HepG2 (cell line): ENCODE measurements around the gene DPH7. TPM values are rescaled to one million over a fixed set of nuclear protein-coding genes. Genes with fewer than 3 reads are reported as not detected.
A peak's percentile ranks its signal among the peaks of the same experiment; 100 is the strongest.

Experiments
- ATAC-seq: fragments of 200-7000 bp; cut with Tn5 transposase; 3 replicates; pipeline ENCODE4 v1.9.1; 2020; ENCODE audit warnings: mild to moderate bottlenecking, moderate library complexity
- Bru-seq: library from RNA; stranded (reverse); fragments of 400-500 nt; gene quantifications from one replicate; lab custom pipeline; 2021; lab: Mats Ljungman, UMichigan
- BruChase-seq, 2 experiments: library from RNA; stranded (reverse); fragments of 400-500 nt; gene quantifications; one replicate each; lab custom pipeline; 2021; lab: Mats Ljungman, UMichigan
- BruUV-seq: library from RNA; stranded (reverse); fragments of 400-500 nt; replicated peaks from 2 replicates; lab custom pipeline; 2021; lab: Mats Ljungman, UMichigan
- CTCF ChIA-PET: fragments of 300-600 bp; formaldehyde crosslinking; extraction: SDS; loops from one replicate; lab custom pipeline; 2021; ENCODE audit warnings: low total read pairs, inconsistent platforms, low intra/inter-chr PET ratio; lab: Yijun Ruan, JAX
- POLR2A ChIA-PET: fragments of 350-600 bp; sonication (Branson Sonifier 250); formaldehyde crosslinking; loops from one replicate; lab custom pipeline; 2020; ENCODE audit warnings: antibody characterized with exemption, inconsistent platforms; lab: Yijun Ruan, JAX
- DNase-seq: peaks from one replicate; pipeline ENCODE4 v3.0.0-alpha.2; 2015; ENCODE audit warnings: low spot score
- FAIRE-seq: peaks from 3 replicates; lab custom pipeline; 2011; peaks lifted over from hg19 to GRCh38; lab: Jason Lieb, UNC
- H2AFZ ChIP-seq: one replicate; pipeline ENCODE4 v1.6.1; 2011; ENCODE audit warnings: low read length, inconsistent platforms
- H3K27ac ChIP-seq: fragments of 300-600 bp; 3 replicates; pipeline ENCODE4 v1.8.0; 2011; ENCODE audit warnings: mixed run types, mild to moderate bottlenecking, mixed read lengths, low read length, inconsistent platforms; ENCODE audit not compliant: insufficient read depth; ENCODE audit errors: extremely low read length
- H3K27me3 ChIP-seq, 2 experiments: fragments of 200-600 bp in 1 of 2; 2 replicates in 1 of 2; 3 replicates in 1 of 2; pipeline versions ENCODE4 v1.6.0 to v1.8.0; 2011; ENCODE audit warnings: low read length in 2 of 2, mild to moderate bottlenecking in 2 of 2, moderate library complexity in 2 of 2, inconsistent platforms in 1 of 2; ENCODE audit not compliant: insufficient read depth in 2 of 2, control insufficient read depth in 1 of 2
- H3K36me3 ChIP-seq, 2 experiments: fragments of 200-600 bp in 1 of 2; replicated peaks in 1 of 2; 2 replicates in 1 of 2; 3 replicates in 1 of 2; pipeline versions ENCODE4 v1.5.1 to v1.8.0; 2011; ENCODE audit warnings: low read length in 2 of 2, inconsistent platforms in 1 of 2; ENCODE audit not compliant: insufficient read depth in 2 of 2, control insufficient read depth in 1 of 2
- H3K4me1 ChIP-seq: 2 replicates; pipeline ENCODE4 v1.5.1; 2012; ENCODE audit warnings: low read length, inconsistent platforms; ENCODE audit not compliant: insufficient read depth
- H3K4me2 ChIP-seq: 2 replicates; pipeline ENCODE4 v1.6.0; 2011; ENCODE audit warnings: low read depth, low read length, inconsistent platforms
- H3K4me3 ChIP-seq, 3 experiments: fragments of 200-600 bp in 1 of 3; sonication (generic), shearing (Covaris generic) in 1 of 3; replicated peaks in 1 of 3; 2 replicates each; pipeline ENCODE4 v1.5.1; 2011 to 2016; ENCODE audit warnings: low read length in 3 of 3, inconsistent platforms in 2 of 3, low read depth in 2 of 3, mild to moderate bottlenecking in 2 of 3, control low read depth in 1 of 3, mixed read lengths in 1 of 3; ENCODE audit not compliant: insufficient read depth in 1 of 3
- H3K79me2 ChIP-seq: one replicate; pipeline ENCODE4 v1.6.1; 2011; ENCODE audit warnings: low read length, inconsistent platforms; ENCODE audit not compliant: insufficient read depth
- H3K9ac ChIP-seq: 2 replicates; pipeline ENCODE4 v1.6.0; 2011; ENCODE audit warnings: mild to moderate bottlenecking, low read depth, low read length, inconsistent platforms; ENCODE audit not compliant: insufficient read depth
- H3K9me3 ChIP-seq: 2 replicates; pipeline ENCODE4 v1.5.1; 2012; ENCODE audit warnings: mild to moderate bottlenecking, low read length
- H4K20me1 ChIP-seq: 2 replicates; pipeline ENCODE4 v1.6.0; 2011; ENCODE audit warnings: inconsistent platforms, mild to moderate bottlenecking, low read length, moderate library complexity; ENCODE audit not compliant: insufficient read depth
- AKNA ChIP-seq: sonication (generic); formaldehyde crosslinking; IDR thresholded peaks from 2 replicates; pipeline ENCODE4 v1.4.0; 2020; ENCODE audit warnings: missing genetic modification reagents, borderline replicate concordance
- ATF5 ChIP-seq: sonication (generic); formaldehyde crosslinking; IDR thresholded peaks from 2 replicates; pipeline ENCODE4 v1.4.0; 2020; ENCODE audit warnings: mild to moderate bottlenecking, low read depth, missing genetic modification reagents
- DNMT1 ChIP-seq: sonication (generic); formaldehyde crosslinking; IDR thresholded peaks from 2 replicates; pipeline ENCODE4 v1.5.1; 2020; ENCODE audit warnings: mild to moderate bottlenecking, missing genetic modification reagents
- HNRNPUL1 ChIP-seq: fragments of 200-400 bp; formaldehyde crosslinking; IDR thresholded peaks from 2 replicates; pipeline ENCODE4 v1.6.1; 2017; ENCODE audit warnings: low read depth, mild to moderate bottlenecking, low read length, moderate library complexity
- KDM3A ChIP-seq: IDR thresholded peaks from 2 replicates; pipeline ENCODE4 v1.6.1; 2018; ENCODE audit warnings: low read depth, missing compliant biosample characterization
- PRDM4 ChIP-seq: sonication (generic); formaldehyde crosslinking; IDR thresholded peaks from 2 replicates; pipeline ENCODE4 v1.9.0; 2021; ENCODE audit warnings: missing genetic modification reagents, borderline replicate concordance
- ZNF33A ChIP-seq: sonication (generic); formaldehyde crosslinking; IDR thresholded peaks from 2 replicates; pipeline ENCODE4 v1.5.1; 2020; ENCODE audit warnings: missing genetic modification reagents, mild to moderate bottlenecking, moderate library complexity, borderline replicate concordance
- WGBS: methylation state at CpG from one replicate; pipeline ENCODE4 v1.1.6; 2017; ENCODE audit warnings: low lambda C conversion rate; 5-methylcytosine and 5-hydroxymethylcytosine counted together
- in situ Hi-C: cut with HindIII; loops from 2 replicates; pipeline ENCODE4 v1.10.0; 2017; ENCODE audit warnings: low pct_unique_long_range_greater_than_20kb; ENCODE audit not compliant: extremely low pct_ligation_motif_present
- intact Hi-C: fragments of 100-400 bp; cut with micrococcal nuclease; formaldehyde crosslinking; loops from one replicate; pipeline ENCODE4 v1.10.0; 2022; ENCODE audit not compliant: unreplicated experiment
- long read RNA-seq, 2 experiments: library from RNA in 1 of 2; library from polyadenylated mRNA in 1 of 2; stranded (forward) in 1 of 2; unstranded in 1 of 2; transcript quantifications; one replicate each; pipeline ENCODE4 v2.0.0, GENCODE V29; 2019 to 2022
- polyA minus RNA-seq, 3 experiments: library from RNA; depleted of rRNA, polyadenylated mRNA; stranded (reverse); fragments of >200 nt; gene quantifications; 2 replicates each; pipeline ENCODE4 v1.2.3, GENCODE V29; 2011; ENCODE audit warnings: low replicate concordance in 1 of 3
- polyA plus RNA-seq, 8 experiments: library from polyadenylated mRNA; depleted of rRNA in 3 of 8; stranded (reverse) in 7 of 8; unstranded in 1 of 8; fragments of >200 nt; fragmentation: Illumina TruSeq in 4 of 8; extraction: Trizol in 4 of 8; gene quantifications; 2 replicates each; pipeline versions ENCODE4 v1.2.1 to v1.2.3, GENCODE V29; 2011 to 2016; ENCODE audit warnings: low read depth in 4 of 8, missing spikeins in 1 of 8, mixed read lengths in 1 of 8; ENCODE audit not compliant: insufficient read depth in 1 of 8
- total RNA-seq, 5 experiments: library from RNA; depleted of rRNA; stranded (reverse); fragments of >200 nt; fragmentation: Illumina TruSeq; extraction: Trizol; gene quantifications; 2 replicates each; pipeline ENCODE4 v1.2.3, GENCODE V29; 2016; ENCODE audit warnings: low read depth in 1 of 5

The DPH7 gene
- total RNA-seq (2016; rRNA removed; fragmentation: Illumina TruSeq; extraction: Trizol) (22.6 and 31.6 TPM in 2 replicates), polyA plus RNA-seq (2011; rRNA removed) (27.6 and 36.9 TPM in 2 replicates), polyA minus RNA-seq (2011; rRNA and poly(A)+ RNA removed; ENCODE audit: low replicate concordance) (13.7 and 46.0 TPM in 2 replicates), Bru-seq, nascent RNA (percentile 63 among the genes with signal in this experiment), BruChase-seq, experiment 1, labeled RNA remaining after a 6-hour chase (percentile 78 among the genes with signal in this experiment), BruChase-seq, experiment 2, labeled RNA remaining after a 2-hour chase (percentile 81 among the genes with signal in this experiment)
- 23.7 and 28.0 TPM in 2 replicates for total RNA-seq (2016; cell fraction: cytosol; rRNA removed; fragmentation: Illumina TruSeq; extraction: Trizol; ENCODE audit: low read depth)
- 21.4 and 31.8 TPM in 2 replicates for total RNA-seq (2016; cell fraction: insoluble cytoplasmic fraction; rRNA removed; fragmentation: Illumina TruSeq; extraction: Trizol)
- 27.7 and 31.4 TPM in 2 replicates for total RNA-seq (2016; cell fraction: membrane; rRNA removed; fragmentation: Illumina TruSeq; extraction: Trizol)
- 34.5 and 40.2 TPM in 2 replicates for total RNA-seq (2016; cell fraction: nucleus; rRNA removed; fragmentation: Illumina TruSeq; extraction: Trizol)
- polyA plus RNA-seq (2011; cell fraction: cytosol; rRNA removed), result 15.3 and 20.0 TPM in 2 replicates
- polyA plus RNA-seq (2011; cell fraction: nucleus; rRNA removed), result 128 and 151 TPM in 2 replicates
- polyA plus RNA-seq (2012), result 15.1 and 23.7 TPM in 2 replicates
- 12.4 and 19.6 TPM in 2 replicates for polyA plus RNA-seq (2016; cell fraction: cytosol; fragmentation: Illumina TruSeq; extraction: Trizol; ENCODE audit: low read depth)
- 16.4 and 19.1 TPM in 2 replicates for polyA plus RNA-seq (2016; cell fraction: insoluble cytoplasmic fraction; fragmentation: Illumina TruSeq; extraction: Trizol; ENCODE audit: low read depth)
- 18.6 and 24.9 TPM in 2 replicates for polyA plus RNA-seq (2016; cell fraction: membrane; fragmentation: Illumina TruSeq; extraction: Trizol; ENCODE audit: low read depth)
- polyA plus RNA-seq (2016; cell fraction: nucleus; fragmentation: Illumina TruSeq; extraction: Trizol; ENCODE audit: insufficient read depth, low read depth), result 78.6 and 82.4 TPM in 2 replicates
- 4.0 and 7.5 TPM in 2 replicates for polyA minus RNA-seq (2011; cell fraction: cytosol; rRNA and poly(A)+ RNA removed)
- polyA minus RNA-seq (2011; cell fraction: nucleus; rRNA and poly(A)+ RNA removed), result 27.8 and 33.3 TPM in 2 replicates
- long read RNA-seq, experiment 1, transcript DPH7-201 (9 exons, 1,847 nt), result major isoform, 9 of 31 reads
- long read RNA-seq, experiment 1, partial matches to known transcripts, result 2 of 31 reads
- long read RNA-seq, experiment 1, other reads (novel, unspliced or antisense), result 20 of 31 reads
- long read RNA-seq, experiment 2, partial matches to known transcripts, result 1 of 15 reads
- long read RNA-seq, experiment 2, other reads (novel, unspliced or antisense), result 12 of 15 reads

GRCh38 chr9:137578518-137579258 lies at the start of gene DPH7:
Gene DPH7, minus strand, starts transcription at chr9:137578925. Its CDS starts 148 bp downstream, at chr9:137578777.
- peak; percentile 15 for FAIRE-seq
- CTCF ChIA-PET, result interaction anchor here (1.6 kb wide), 1 partner anchor 19 kb away, joined by 3 read pairs; no protein-coding TSS in a partner anchor
- TF ChIP-seq AKNA (CRISPR knock-in tag) (0 out of 2 replicates have a peak, but pooled peaks have one; percentile 23), DNMT1 (CRISPR knock-in tag) (peak; percentile 98), ZNF33A (CRISPR knock-in tag) (no peak; the same call in 1 of the 2 replicates), ATF5 (CRISPR knock-in tag) (no peak), HNRNPUL1 (no peak), PRDM4 (no peak), KDM3A (CRISPR knock-in tag) (peak; percentile 81)

More at GRCh38 chr9:137578518-137579258, at the start of gene DPH7:
- peak within 1 kb of the TSS; percentile 81 for H3K4me2 ChIP-seq
- intact Hi-C loops, result loop anchor here (1.0 kb wide), 1 partner anchor 27 kb away; the partner anchor contains the start of gene ARRDC1
- H3K27ac ChIP-seq, result peak within 1 kb of the TSS; percentile 86
- peaks cover 19 to 51% of the 10 kb centered on the region in 2 experiments; a peak in 4 of 5 replicates for H3K36me3 ChIP-seq
- peaks cover 30% of the 10 kb centered on the region for H3K4me1 ChIP-seq
- BruUV-seq, result no TSS peak
- no peak within 1 kb of the TSS for H2AFZ ChIP-seq
- H3K9me3 ChIP-seq, result no peaks in the 10 kb centered on the region
- ATAC-seq (peak; percentile 95), DNase-seq (peak; percentile 84)
- no peaks in the 10 kb centered on the region; the same call in 1 of the 2 replicates for H4K20me1 ChIP-seq
- no peaks in the 10 kb centered on the region for H3K27me3 ChIP-seq
- WGBS, result no CpG with 5 or more reads among the region's 82 CpGs
- peaks cover 24% of the 10 kb centered on the region for H3K79me2 ChIP-seq
- peak within 1 kb of the TSS; percentile 92 for H3K9ac ChIP-seq
- peak within 1 kb of the TSS; percentile 58 to 98 (median 91) for H3K4me3 ChIP-seq
- POLR2A ChIA-PET, result interaction anchor here (0.7 to 2.1 kb wide), 5 partner anchors 9 to 33 kb away, joined by 3 to 8 read pairs (median 7); partner anchors contain the start of genes MRPL41 and ZMYND19
- in situ Hi-C loops, result no loop called here
